OCI-LY3 (cell line): ENCODE data around the gene C22orf39.

ENCODE experiments used
- EZH2phosphoT487 ChIP-seq: fragments of 200-600 bp; shearing (Covaris generic); IDR thresholded peaks from 2 replicates; pipeline ENCODE4 v1.6.1; 2018; ENCODE audit warnings: antibody characterized with exemption, mixed run types, low read depth
- TF ChIP-seq, protein P1 (sequence below): fragments of 200-600, 300-600 bp; sonication (generic); IDR thresholded peaks from 2 replicates; pipeline ENCODE4 v1.5.1; 2014; ENCODE audit warnings: antibody characterized with exemption, low read length, low read depth

DNA sequence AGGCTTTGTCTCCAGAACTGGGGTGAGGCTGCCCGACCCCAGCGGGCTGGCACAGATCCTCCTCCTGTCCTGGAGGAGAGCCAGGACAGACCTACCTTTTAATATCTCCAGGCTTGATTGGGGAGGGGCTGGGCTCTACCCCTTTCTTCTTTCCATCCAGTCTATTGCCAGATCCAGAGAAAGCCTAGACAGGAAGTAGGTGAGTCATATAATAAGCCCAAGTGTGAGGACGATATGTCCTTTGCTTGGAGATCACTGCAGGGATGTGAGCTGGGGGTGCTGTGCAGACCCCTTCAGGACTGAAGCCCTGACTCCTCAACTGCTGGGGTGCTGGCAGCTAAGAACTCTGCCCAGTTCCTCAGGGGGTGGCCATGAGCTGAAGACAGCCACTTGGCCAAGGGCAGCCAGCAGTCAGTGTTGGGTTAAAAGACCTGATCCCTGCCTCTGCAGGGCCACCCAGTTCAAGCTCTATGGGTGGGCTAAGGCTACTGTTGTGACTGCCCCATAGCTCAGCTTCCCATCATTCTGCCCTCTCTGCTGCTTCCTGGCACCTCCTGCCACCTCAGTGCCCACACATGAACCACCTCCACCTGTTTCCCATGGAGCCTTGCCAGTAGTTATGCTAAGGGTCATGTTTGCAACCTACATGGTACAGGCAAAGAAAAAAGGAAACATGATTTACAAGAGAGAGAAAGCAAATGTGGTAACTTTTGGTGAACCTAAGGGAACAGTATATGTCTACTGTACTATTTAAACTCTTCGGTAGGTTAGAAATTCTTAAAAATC, 8.3 kb upstream of the C22orf39 start:
- TF ChIP-seq, protein P1, sequence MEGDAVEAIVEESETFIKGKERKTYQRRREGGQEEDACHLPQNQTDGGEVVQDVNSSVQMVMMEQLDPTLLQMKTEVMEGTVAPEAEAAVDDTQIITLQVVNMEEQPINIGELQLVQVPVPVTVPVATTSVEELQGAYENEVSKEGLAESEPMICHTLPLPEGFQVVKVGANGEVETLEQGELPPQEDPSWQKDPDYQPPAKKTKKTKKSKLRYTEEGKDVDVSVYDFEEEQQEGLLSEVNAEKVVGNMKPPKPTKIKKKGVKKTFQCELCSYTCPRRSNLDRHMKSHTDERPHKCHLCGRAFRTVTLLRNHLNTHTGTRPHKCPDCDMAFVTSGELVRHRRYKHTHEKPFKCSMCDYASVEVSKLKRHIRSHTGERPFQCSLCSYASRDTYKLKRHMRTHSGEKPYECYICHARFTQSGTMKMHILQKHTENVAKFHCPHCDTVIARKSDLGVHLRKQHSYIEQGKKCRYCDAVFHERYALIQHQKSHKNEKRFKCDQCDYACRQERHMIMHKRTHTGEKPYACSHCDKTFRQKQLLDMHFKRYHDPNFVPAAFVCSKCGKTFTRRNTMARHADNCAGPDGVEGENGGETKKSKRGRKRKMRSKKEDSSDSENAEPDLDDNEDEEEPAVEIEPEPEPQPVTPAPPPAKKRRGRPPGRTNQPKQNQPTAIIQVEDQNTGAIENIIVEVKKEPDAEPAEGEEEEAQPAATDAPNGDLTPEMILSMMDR: no peak
- no peak for TF ChIP-seq EZH2phosphoT487
